Mucosa of gallbladder (tissue), 1 donor: ENCODE data around the gene KIAA0040. TPM values are rescaled to one million over a fixed set of nuclear protein-coding genes. Genes with fewer than 3 reads are reported as not detected.
A peak's percentile ranks its signal among the peaks of the same experiment; 100 is the strongest.

Experiments
- DNase-seq: peaks from one replicate; pipeline ENCODE4 v3.0.0-alpha.2; 2020; ENCODE audit warnings: low spot score
- total RNA-seq: library from RNA; stranded (reverse); gene quantifications from one replicate; pipeline ENCODE4 v1.2.1, GENCODE V29; 2021
- donor health status: DM: no; HTN: no; CAD: no.

KIAA0040 gene
- total RNA-seq, 1 donor from 2014 or later = 16.1 TPM

- DNase-seq = no peak
These were observed 8.3 kb upstream of the KIAA0040 start for GRCh38 chr1:175200678-175201521.

- no peak for DNase-seq
These were observed 5.8 kb upstream of the KIAA0040 start for GRCh38 chr1:175198332-175198731.

- no peak for DNase-seq
These were observed 5.0 kb upstream of the KIAA0040 start for GRCh38 chr1:175197531-175197930.

- no peak for DNase-seq
These were observed 3.2 kb upstream of the KIAA0040 start for GRCh38 chr1:175195798-175196197.

GRCh38 chr1:175195281-175195680, 2.7 kb upstream of the KIAA0040 start:
- DNase-seq = no peak

- no peak for DNase-seq
These were observed 943 bp upstream of the KIAA0040 start for GRCh38 chr1:175193527-175193910.

- peak; percentile 63 for DNase-seq
These were observed 406 bp downstream of the KIAA0040 start for GRCh38 chr1:175192111-175192629.

GRCh38 chr1:175191659-175192058, 917 bp downstream of the KIAA0040 start:
- no peak for DNase-seq

GRCh38 chr1:175188936-175189335, 3.6 kb downstream of the KIAA0040 start:
- no peak for DNase-seq

- no peak for DNase-seq
These were observed 6.0 kb downstream of the KIAA0040 start for GRCh38 chr1:175186433-175187160.

- DNase-seq = no peak
These were observed 6.7 kb downstream of the KIAA0040 start for GRCh38 chr1:175185903-175186302.

GRCh38 chr1:175183586-175183985, 9.0 kb downstream of the KIAA0040 start:
- no peak for DNase-seq

- DNase-seq = no peak
These were observed 10.3 kb downstream of the KIAA0040 start for GRCh38 chr1:175182201-175182746.

GRCh38 chr1:175179837-175180590, 12.6 kb downstream of the KIAA0040 start:
- no peak for DNase-seq

- DNase-seq = no peak
These were observed 14.1 kb downstream of the KIAA0040 start for GRCh38 chr1:175178456-175178855.

GRCh38 chr1:175178056-175178455, 14.5 kb downstream of the KIAA0040 start:
- DNase-seq = no peak

- no peak for DNase-seq
These were observed 16.3 kb downstream of the KIAA0040 start for GRCh38 chr1:175176246-175176645.

GRCh38 chr1:175174309-175175102, 18.1 kb downstream of the KIAA0040 start:
- no peak for DNase-seq

GRCh38 chr1:175173531-175173930, 19.0 kb downstream of the KIAA0040 start:
- DNase-seq = no peak

- no peak for DNase-seq
These were observed 20.1 kb downstream of the KIAA0040 start for GRCh38 chr1:175172503-175172902.
